Keratinocyte (primary cell): ENCODE measurements around the gene SATB1.

Experiments
- CTCF ChIP-seq, 3 experiments: IDR thresholded peaks in 1 of 3; conservative IDR thresholded peaks in 1 of 3; optimal IDR thresholded peaks in 1 of 3; 2 replicates in 2 of 3; 3 replicates in 1 of 3; pipeline versions ENCODE3 to v1.5.1; 2011; ENCODE audit warnings: low read length in 3 of 3, mild to moderate bottlenecking in 3 of 3, moderate library complexity in 2 of 3, control low read depth in 1 of 3, inconsistent platforms in 1 of 3; ENCODE audit not compliant: insufficient read depth in 2 of 3; ENCODE audit errors: extremely low read depth in 1 of 3
- EZH2 ChIP-seq: IDR thresholded peaks from one replicate; pipeline ENCODE4 v1.6.1; 2012; ENCODE audit warnings: inconsistent platforms, mild to moderate bottlenecking, low read length, moderate library complexity

GRCh38 chr3:18469775-18470174 is 44.6 kb upstream of the SATB1 start:
- TF ChIP-seq CTCF (optimal IDR thresholded peaks at IDR 0.05 in 1 of 3, IDR thresholded peaks at IDR 0.05 in 1 of 3, conservative IDR thresholded peaks at IDR 0.05 in 1 of 3; ENCODE audit: extremely low read depth in 1 of 3, insufficient read depth in 2 of 3, low read length in 3 of 3) (no peak), EZH2 (no peak)
